ENCODE results near the gene KLHDC4. TPM values are rescaled to one million over a fixed set of nuclear protein-coding genes. Genes with fewer than 3 reads are reported as not detected.
A peak's percentile ranks its signal among the peaks of the same experiment; 100 is the strongest.

KLHDC4 gene
- total and polyA plus RNA-seq, 9 of the 15 experiments (the other 6 are each of a cell fraction or from before 2014, with no cell fraction given), result 1.3 to 68.1 (median 32.8) TPM

DNA sequence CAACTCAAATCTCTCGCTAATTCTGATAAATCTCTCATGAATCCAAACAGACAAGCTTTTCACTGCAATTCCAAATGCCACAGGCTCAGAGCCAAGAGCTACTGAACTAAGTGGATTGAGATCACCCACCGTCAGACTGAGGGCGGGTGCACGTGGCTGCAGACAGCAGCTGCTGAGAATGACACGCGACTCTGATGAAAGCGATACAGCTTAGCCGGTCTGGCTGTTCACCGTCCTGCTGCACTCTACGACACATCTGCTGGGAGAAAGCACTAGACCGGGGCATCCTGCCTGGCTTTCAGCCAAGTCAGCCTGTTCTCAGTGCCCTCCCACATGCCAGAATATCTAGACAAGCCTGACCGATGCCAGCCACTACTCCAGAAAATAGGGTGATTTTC is 42.6 kb downstream of the KLHDC4 start:
- Histone ChIP-seq H3K4me3 (no peak overlapping the region), H4K20me1 (replicated peaks; ENCODE audit: control insufficient read depth, insufficient read depth, low read length) (peaks cover 3% of the 10 kb centered on the region), H3K9me1 (ENCODE audit: control insufficient read depth, insufficient read depth, low read length) (peaks cover 15% of the 10 kb centered on the region), H3K4me1 (replicated peaks in 1 of 2; ENCODE audit: control insufficient read depth in 2 of 2, insufficient read depth in 2 of 2, low read length in 2 of 2) (peaks cover 31 to 51% of the 10 kb centered on the region in 2 experiments), H3K4me2 (ENCODE audit: insufficient read depth, low read length) (no peak overlapping the region), H2AFZ (ENCODE audit: low read depth, low read length) (no peak overlapping the region), H3K36me3 (ENCODE audit: control insufficient read depth, insufficient read depth, low read length) (peaks cover 60% of the 10 kb centered on the region; the same call in 2 of the 3 replicates), H3K27me3 (ENCODE audit: control insufficient read depth in 2 of 2, insufficient read depth in 2 of 2, low read length in 2 of 2) (no peaks in the 10 kb centered on the region), H3K27ac (ENCODE audit: extremely low read depth, low read depth, low read length) (no peak overlapping the region; the same call in 2 of the 3 replicates), H3K9me3 (replicated peaks; ENCODE audit: control insufficient read depth, insufficient read depth, low read depth, low read length) (no peaks in the 10 kb centered on the region), H3K9ac (ENCODE audit: insufficient read depth in 1 of 2, low read depth in 2 of 2, low read length in 2 of 2) (peak overlapping the region in 1 of 2 experiments; percentile 79; a peak in 2 of 4 replicates), H3K79me2 (ENCODE audit: control insufficient read depth, insufficient read depth, low read length) (peaks cover 35% of the 10 kb centered on the region)
- FAIRE-seq (peak; percentile 92), DNase-seq (ENCODE audit: extremely low read depth in 1 of 4, low spot score in 3 of 4) (peak; percentile 58 to 78 (median 63)), ATAC-seq (peak; percentile 61)
- POLR2A ChIA-PET, result interaction anchor here (0.6 to 1.9 kb wide), 4 partner anchors 10 to 141 kb away, joined by 3 to 4 read pairs (median 4); no protein-coding TSS in a partner anchor
- CTCF ChIA-PET (ENCODE audit: low intra/inter-chr PET ratio), result no interaction called here
- BruUV-seq (replicated peaks), result no TSS peak
- in situ Hi-C loops (cut with MboI) (no loop called here), intact Hi-C loops (cut with micrococcal nuclease) (no loop called here)
- WGBS (ENCODE audit: insufficient coverage, low coverage, missing lambda C conversion rate), result 19% methylated on average over 12 of the region's 12 CpGs
- peak in 1 of 2 experiments; percentile 89; a peak in 1 of 4 replicates for TF ChIP-seq SIN3A (IDR thresholded peaks at IDR 0.05; ENCODE audit: borderline replicate concordance in 2 of 2, control insufficient read depth in 1 of 2, low read depth in 2 of 2, low read length in 2 of 2)
- TF ChIP-seq, protein P1, sequence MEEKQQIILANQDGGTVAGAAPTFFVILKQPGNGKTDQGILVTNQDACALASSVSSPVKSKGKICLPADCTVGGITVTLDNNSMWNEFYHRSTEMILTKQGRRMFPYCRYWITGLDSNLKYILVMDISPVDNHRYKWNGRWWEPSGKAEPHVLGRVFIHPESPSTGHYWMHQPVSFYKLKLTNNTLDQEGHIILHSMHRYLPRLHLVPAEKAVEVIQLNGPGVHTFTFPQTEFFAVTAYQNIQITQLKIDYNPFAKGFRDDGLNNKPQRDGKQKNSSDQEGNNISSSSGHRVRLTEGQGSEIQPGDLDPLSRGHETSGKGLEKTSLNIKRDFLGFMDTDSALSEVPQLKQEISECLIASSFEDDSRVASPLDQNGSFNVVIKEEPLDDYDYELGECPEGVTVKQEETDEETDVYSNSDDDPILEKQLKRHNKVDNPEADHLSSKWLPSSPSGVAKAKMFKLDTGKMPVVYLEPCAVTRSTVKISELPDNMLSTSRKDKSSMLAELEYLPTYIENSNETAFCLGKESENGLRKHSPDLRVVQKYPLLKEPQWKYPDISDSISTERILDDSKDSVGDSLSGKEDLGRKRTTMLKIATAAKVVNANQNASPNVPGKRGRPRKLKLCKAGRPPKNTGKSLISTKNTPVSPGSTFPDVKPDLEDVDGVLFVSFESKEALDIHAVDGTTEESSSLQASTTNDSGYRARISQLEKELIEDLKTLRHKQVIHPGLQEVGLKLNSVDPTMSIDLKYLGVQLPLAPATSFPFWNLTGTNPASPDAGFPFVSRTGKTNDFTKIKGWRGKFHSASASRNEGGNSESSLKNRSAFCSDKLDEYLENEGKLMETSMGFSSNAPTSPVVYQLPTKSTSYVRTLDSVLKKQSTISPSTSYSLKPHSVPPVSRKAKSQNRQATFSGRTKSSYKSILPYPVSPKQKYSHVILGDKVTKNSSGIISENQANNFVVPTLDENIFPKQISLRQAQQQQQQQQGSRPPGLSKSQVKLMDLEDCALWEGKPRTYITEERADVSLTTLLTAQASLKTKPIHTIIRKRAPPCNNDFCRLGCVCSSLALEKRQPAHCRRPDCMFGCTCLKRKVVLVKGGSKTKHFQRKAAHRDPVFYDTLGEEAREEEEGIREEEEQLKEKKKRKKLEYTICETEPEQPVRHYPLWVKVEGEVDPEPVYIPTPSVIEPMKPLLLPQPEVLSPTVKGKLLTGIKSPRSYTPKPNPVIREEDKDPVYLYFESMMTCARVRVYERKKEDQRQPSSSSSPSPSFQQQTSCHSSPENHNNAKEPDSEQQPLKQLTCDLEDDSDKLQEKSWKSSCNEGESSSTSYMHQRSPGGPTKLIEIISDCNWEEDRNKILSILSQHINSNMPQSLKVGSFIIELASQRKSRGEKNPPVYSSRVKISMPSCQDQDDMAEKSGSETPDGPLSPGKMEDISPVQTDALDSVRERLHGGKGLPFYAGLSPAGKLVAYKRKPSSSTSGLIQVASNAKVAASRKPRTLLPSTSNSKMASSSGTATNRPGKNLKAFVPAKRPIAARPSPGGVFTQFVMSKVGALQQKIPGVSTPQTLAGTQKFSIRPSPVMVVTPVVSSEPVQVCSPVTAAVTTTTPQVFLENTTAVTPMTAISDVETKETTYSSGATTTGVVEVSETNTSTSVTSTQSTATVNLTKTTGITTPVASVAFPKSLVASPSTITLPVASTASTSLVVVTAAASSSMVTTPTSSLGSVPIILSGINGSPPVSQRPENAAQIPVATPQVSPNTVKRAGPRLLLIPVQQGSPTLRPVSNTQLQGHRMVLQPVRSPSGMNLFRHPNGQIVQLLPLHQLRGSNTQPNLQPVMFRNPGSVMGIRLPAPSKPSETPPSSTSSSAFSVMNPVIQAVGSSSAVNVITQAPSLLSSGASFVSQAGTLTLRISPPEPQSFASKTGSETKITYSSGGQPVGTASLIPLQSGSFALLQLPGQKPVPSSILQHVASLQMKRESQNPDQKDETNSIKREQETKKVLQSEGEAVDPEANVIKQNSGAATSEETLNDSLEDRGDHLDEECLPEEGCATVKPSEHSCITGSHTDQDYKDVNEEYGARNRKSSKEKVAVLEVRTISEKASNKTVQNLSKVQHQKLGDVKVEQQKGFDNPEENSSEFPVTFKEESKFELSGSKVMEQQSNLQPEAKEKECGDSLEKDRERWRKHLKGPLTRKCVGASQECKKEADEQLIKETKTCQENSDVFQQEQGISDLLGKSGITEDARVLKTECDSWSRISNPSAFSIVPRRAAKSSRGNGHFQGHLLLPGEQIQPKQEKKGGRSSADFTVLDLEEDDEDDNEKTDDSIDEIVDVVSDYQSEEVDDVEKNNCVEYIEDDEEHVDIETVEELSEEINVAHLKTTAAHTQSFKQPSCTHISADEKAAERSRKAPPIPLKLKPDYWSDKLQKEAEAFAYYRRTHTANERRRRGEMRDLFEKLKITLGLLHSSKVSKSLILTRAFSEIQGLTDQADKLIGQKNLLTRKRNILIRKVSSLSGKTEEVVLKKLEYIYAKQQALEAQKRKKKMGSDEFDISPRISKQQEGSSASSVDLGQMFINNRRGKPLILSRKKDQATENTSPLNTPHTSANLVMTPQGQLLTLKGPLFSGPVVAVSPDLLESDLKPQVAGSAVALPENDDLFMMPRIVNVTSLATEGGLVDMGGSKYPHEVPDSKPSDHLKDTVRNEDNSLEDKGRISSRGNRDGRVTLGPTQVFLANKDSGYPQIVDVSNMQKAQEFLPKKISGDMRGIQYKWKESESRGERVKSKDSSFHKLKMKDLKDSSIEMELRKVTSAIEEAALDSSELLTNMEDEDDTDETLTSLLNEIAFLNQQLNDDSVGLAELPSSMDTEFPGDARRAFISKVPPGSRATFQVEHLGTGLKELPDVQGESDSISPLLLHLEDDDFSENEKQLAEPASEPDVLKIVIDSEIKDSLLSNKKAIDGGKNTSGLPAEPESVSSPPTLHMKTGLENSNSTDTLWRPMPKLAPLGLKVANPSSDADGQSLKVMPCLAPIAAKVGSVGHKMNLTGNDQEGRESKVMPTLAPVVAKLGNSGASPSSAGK (IDR thresholded peaks at IDR 0.05), result peak; percentile 71; the same call in 1 of the 2 replicates
- TF ChIP-seq MEIS2 (IDR thresholded peaks at IDR 0.05; ENCODE audit: partially characterized antibody), result peak; percentile 20
- no peak for TF ChIP-seq SAP30 (IDR thresholded peaks at IDR 0.05; ENCODE audit: borderline replicate concordance, insufficient read depth, low read depth, low read length, poor library complexity, severe bottlenecking)
- TF ChIP-seq NFIC (IDR thresholded peaks at IDR 0.05), result peak; percentile 88
- no peak for TF ChIP-seq ZNF507 (tag; conservative IDR thresholded peaks at IDR 0.05)
- peak; percentile 76; the same call in 1 of the 2 replicates for TF ChIP-seq MXI1 (IDR thresholded peaks at IDR 0.05; ENCODE audit: low read depth, low read length)
- TF ChIP-seq CBFA2T2 (conservative IDR thresholded peaks at IDR 0.05), result peak; percentile 51
- 0 out of 2 replicates have a peak, but pooled peaks have one; percentile 25 for TF ChIP-seq MITF (IDR thresholded peaks at IDR 0.05)
